K562 (cell line): Measurements from ENCODE around the gene PLEKHG3. TPM values are rescaled to one million over a fixed set of nuclear protein-coding genes. Genes with fewer than 3 reads are reported as not detected.

Experiments
- ATAC-seq: fragments of 200-7000 bp; cut with Tn5 transposase; 3 replicates; pipeline ENCODE4 v1.9.1; 2020; ENCODE audit warnings: moderate library complexity
- BruUV-seq: library from RNA; stranded (reverse); fragments of 400-500 nt; replicated peaks from 2 replicates; lab custom pipeline; 2021; lab: Mats Ljungman, UMichigan
- CTCF ChIA-PET: fragments of 300-600 bp; formaldehyde crosslinking; extraction: SDS; loops from one replicate; lab custom pipeline; 2021; ENCODE audit warnings: low intra/inter-chr PET ratio; lab: Yijun Ruan, JAX
- POLR2A ChIA-PET: fragments of 300-600, 350-650 bp; sonication (Branson Sonifier 250); formaldehyde crosslinking; extraction: SDS; loops from one replicate; lab custom pipeline; 2021; ENCODE audit warnings: antibody characterized with exemption, inconsistent platforms; lab: Yijun Ruan, JAX
- DNase-seq, 4 experiments: peaks; one replicate each; pipeline versions ENCODE4 v3.0.0 to v3.0.0-alpha.2; 2011 to 2018; ENCODE audit warnings: low spot score in 3 of 4, mixed read lengths in 3 of 4; ENCODE audit errors: extremely low read depth in 1 of 4
- FAIRE-seq: peaks from 2 replicates; lab custom pipeline; 2011; peaks lifted over from hg19 to GRCh38; lab: Jason Lieb, UNC
- H2AFZ ChIP-seq: 2 replicates; pipeline ENCODE4 v1.6.0; 2011; ENCODE audit warnings: low read depth, low read length, control low read depth, inconsistent platforms
- H3K27ac ChIP-seq: fragments of 200-600 bp; 3 replicates; pipeline ENCODE4 v1.8.0; 2011; ENCODE audit warnings: low read depth, mild to moderate bottlenecking, control low read depth, inconsistent platforms, low read length, moderate library complexity, mixed read lengths; ENCODE audit errors: extremely low read depth
- H3K27me3 ChIP-seq, 2 experiments: fragments of 300-600 bp in 1 of 2; 2 replicates in 1 of 2; 3 replicates in 1 of 2; pipeline versions ENCODE4 v1.6.0 to v1.8.0; 2011; ENCODE audit warnings: inconsistent platforms in 2 of 2, low read length in 2 of 2, mild to moderate bottlenecking in 1 of 2, mixed read lengths in 1 of 2, moderate library complexity in 1 of 2; ENCODE audit not compliant: control insufficient read depth in 2 of 2, insufficient read depth in 2 of 2
- H3K36me3 ChIP-seq: fragments of 300-600 bp; 3 replicates; pipeline ENCODE4 v1.8.0; 2011; ENCODE audit warnings: mild to moderate bottlenecking, low read length, inconsistent platforms; ENCODE audit not compliant: control insufficient read depth, insufficient read depth
- H3K4me1 ChIP-seq, 2 experiments: fragments of 200-600 bp in 1 of 2; replicated peaks in 1 of 2; 2 replicates in 1 of 2; 3 replicates in 1 of 2; pipeline versions ENCODE4 v1.5.1 to v1.8.0; 2011; ENCODE audit warnings: inconsistent platforms in 2 of 2, low read length in 2 of 2, mild to moderate bottlenecking in 1 of 2, mixed read lengths in 1 of 2, moderate library complexity in 1 of 2; ENCODE audit not compliant: control insufficient read depth in 2 of 2, insufficient read depth in 2 of 2
- H3K4me2 ChIP-seq: 2 replicates; pipeline ENCODE4 v1.6.1; 2011; ENCODE audit warnings: low read length, control low read depth, inconsistent platforms, mixed read lengths; ENCODE audit not compliant: insufficient read depth
- H3K4me3 ChIP-seq: fragments of 200-600 bp; sonication (generic), shearing (Covaris generic); 2 replicates; pipeline ENCODE4 v1.5.1; 2016; ENCODE audit warnings: control low read depth, inconsistent platforms
- H3K79me2 ChIP-seq: fragments of 200-600 bp; 3 replicates; pipeline ENCODE4 v1.8.0; 2011; ENCODE audit warnings: low read length, inconsistent platforms; ENCODE audit not compliant: control insufficient read depth, insufficient read depth
- H3K9ac ChIP-seq, 2 experiments: 2 replicates each; pipeline versions ENCODE4 v1.6.0 to v1.6.1; 2011; ENCODE audit warnings: low read depth in 2 of 2, low read length in 2 of 2, control low read depth in 1 of 2, inconsistent platforms in 1 of 2, mild to moderate bottlenecking in 1 of 2, mixed read lengths in 1 of 2; ENCODE audit not compliant: insufficient read depth in 1 of 2
- H3K9me1 ChIP-seq: one replicate; pipeline ENCODE4 v1.6.0; 2011; ENCODE audit warnings: inconsistent platforms, mild to moderate bottlenecking, low read length, moderate library complexity; ENCODE audit not compliant: control insufficient read depth, insufficient read depth
- H3K9me3 ChIP-seq: replicated peaks from 2 replicates; pipeline ENCODE4 v1.5.1; 2011; ENCODE audit warnings: low read depth, low read length, inconsistent platforms; ENCODE audit not compliant: control insufficient read depth, insufficient read depth
- H4K20me1 ChIP-seq: replicated peaks from 2 replicates; pipeline ENCODE4 v1.6.1; 2011; ENCODE audit warnings: low read length, inconsistent platforms, mixed read lengths; ENCODE audit not compliant: control insufficient read depth, insufficient read depth
- ARID3B ChIP-seq: fragments of 250-450 bp; sonication (Bioruptor Pico); IDR thresholded peaks from 2 replicates; pipeline ENCODE4 v1.4.0; 2020; ENCODE audit warnings: borderline replicate concordance
- BMI1 ChIP-seq: fragments of 150-350 bp; IDR thresholded peaks from 2 replicates; pipeline ENCODE4 v1.6.1; 2014; ENCODE audit warnings: low read length
- CEBPZ ChIP-seq: fragments of 150-350 bp; IDR thresholded peaks from 2 replicates; pipeline ENCODE4 v1.6.1; 2014; ENCODE audit warnings: low read depth, mild to moderate bottlenecking, low read length, borderline replicate concordance
- DIDO1 ChIP-seq: fragments of 450-650 bp; IDR thresholded peaks from 2 replicates; pipeline ENCODE4 v1.6.1; 2016; ENCODE audit warnings: low read depth, missing biosample characterization, missing genetic modification characterization
- E2F1 ChIP-seq: sonication (generic); formaldehyde crosslinking; IDR thresholded peaks from 2 replicates; pipeline ENCODE4 v1.8.1; 2023; ENCODE audit warnings: mild to moderate bottlenecking, missing genetic modification reagents, moderate library complexity
- ETV5 ChIP-seq: sonication (generic); formaldehyde crosslinking; IDR thresholded peaks from 2 replicates; pipeline ENCODE4 v1.4.0; 2020; ENCODE audit warnings: low read depth, mild to moderate bottlenecking, missing genetic modification reagents
- FOS ChIP-seq: IDR thresholded peaks from 3 replicates; pipeline ENCODE4 v1.6.1; 2011; ENCODE audit not compliant: insufficient read length; ENCODE audit errors: extremely low read depth
- MCM5 ChIP-seq: fragments of 450-650 bp; IDR thresholded peaks from 2 replicates; pipeline ENCODE4 v1.6.1; 2016; ENCODE audit warnings: low read depth
- NFYB ChIP-seq: IDR thresholded peaks from 2 replicates; pipeline ENCODE4 v1.6.1; 2011; ENCODE audit warnings: mild to moderate bottlenecking, moderate library complexity; ENCODE audit not compliant: insufficient read length; ENCODE audit errors: extremely low read depth
- RBM34 ChIP-seq: fragments of 200-400 bp; formaldehyde crosslinking; IDR thresholded peaks from 2 replicates; pipeline ENCODE4 v1.6.1; 2018; ENCODE audit warnings: low read length, borderline replicate concordance; ENCODE audit not compliant: insufficient read depth
- SIX5 ChIP-seq, 2 experiments: IDR thresholded peaks; 2 replicates each; pipeline ENCODE4 v1.6.1; 2011; ENCODE audit warnings: low read length in 2 of 2, borderline replicate concordance in 1 of 2, low read depth in 1 of 2, mild to moderate bottlenecking in 1 of 2, moderate library complexity in 1 of 2; ENCODE audit not compliant: insufficient read depth in 1 of 2
- VEZF1 ChIP-seq: fragments of 200-800 bp; sonication (Bioruptor generic); IDR thresholded peaks from 2 replicates; pipeline ENCODE4 v1.6.1; 2017; ENCODE audit warnings: missing genetic modification characterization, missing compliant biosample characterization
- ZNF699 ChIP-seq: fragments of 250-450 bp; sonication (Bioruptor Pico); IDR thresholded peaks from 2 replicates; pipeline ENCODE4 v1.8.0; 2021; ENCODE audit warnings: mild to moderate bottlenecking, moderate library complexity; ENCODE audit not compliant: insufficient replicate concordance
- WGBS: fragments of 100-300 bp; shearing (Covaris generic); methylation state at CpG from one replicate; pipeline ENCODE4 v1.1.6; 2016; ENCODE audit warnings: low coverage, mixed read lengths; ENCODE audit not compliant: insufficient coverage; ENCODE audit errors: missing lambda C conversion rate; 5-methylcytosine and 5-hydroxymethylcytosine counted together
- in situ Hi-C: fragments of 300-500 bp; cut with MboI; formaldehyde crosslinking; loops from 4 replicates; pipeline ENCODE4 v1.15.0; 2018; ENCODE audit warnings: inconsistent platforms, mixed read lengths
- intact Hi-C: fragments of 100-400 bp; cut with micrococcal nuclease; formaldehyde crosslinking; loops from 2 replicates; pipeline ENCODE4 v1.14.2; 2022
- polyA plus RNA-seq, 8 experiments: library from polyadenylated mRNA; depleted of rRNA in 4 of 8; stranded (reverse) in 5 of 8; unstranded in 3 of 8; fragments of >200 nt; fragmentation: Nextera tagmentation in 2 of 8; fragmentation: Illumina TruSeq in 1 of 8; extraction: Ambion mirVana in 2 of 8; extraction: Trizol in 1 of 8; gene quantifications; 2 replicates each; pipeline versions ENCODE4 v1.2.1 to v1.2.3, GENCODE V29; 2011 to 2014; ENCODE audit warnings: inconsistent platforms in 1 of 8, missing spikeins in 1 of 8
- total RNA-seq, 7 experiments: library from RNA; depleted of rRNA in 6 of 7; stranded (reverse); fragments of >200 nt in 6 of 7; fragmentation: Illumina TruSeq in 2 of 7; extraction: Trizol in 2 of 7; gene quantifications; 2 replicates each; pipeline versions ENCODE4 v1.2.1 to v1.2.3, GENCODE V29; 2011 to 2021; ENCODE audit warnings: low replicate concordance in 1 of 7

PLEKHG3 gene
- total and polyA plus RNA-seq, 9 of the 15 experiments (the other 6 are each of a cell fraction or from before 2014, with no cell fraction given), result 0.04 to 0.16 TPM; not detected in 7

- H4K20me1 ChIP-seq, result peaks cover 24% of the 10 kb centered on the region
- H3K4me2 ChIP-seq, result no peak overlapping the region
- BruUV-seq, result no TSS peak
- no peak overlapping the region for H3K4me3 ChIP-seq
- WGBS, result 9% methylated on average over 3 of the region's 6 CpGs
- H3K9ac ChIP-seq, result no peak overlapping the region
- FAIRE-seq (no peak), ATAC-seq (no peak), DNase-seq (no peak)
- H3K9me3 ChIP-seq, result no peaks in the 10 kb centered on the region
- intact Hi-C loops, result no loop called here
- peaks cover 12 to 21% of the 10 kb centered on the region in 2 experiments; a peak in 4 of 5 replicates for H3K4me1 ChIP-seq
- no peak for TF ChIP-seq RBM34
- TF ChIP-seq BMI1, result no peak
- TF ChIP-seq ARID3B, result no peak
- no peak for TF ChIP-seq ZNF699 (CRISPR knock-in tag)
- no peak for TF ChIP-seq VEZF1 (CRISPR knock-in tag)
- TF ChIP-seq CEBPZ, result no peak
- TF ChIP-seq E2F1 (CRISPR knock-in tag), result no peak
- TF ChIP-seq DIDO1 (tag), result no peak
- TF ChIP-seq NFYB, result no peak
- TF ChIP-seq MCM5, result no peak
- TF ChIP-seq ETV5, result no peak
- TF ChIP-seq FOS, result no peak
- TF ChIP-seq SIX5 (IDR thresholded peaks at IDR 0.05; ENCODE audit: borderline replicate concordance in 1 of 2, insufficient read depth in 1 of 2, low read depth in 1 of 2, low read length in 2 of 2), result no peak
- ChIA-PET POLR2A (interaction anchor here (0.7 to 0.9 kb wide), 2 partner anchors 12 to 453 kb away, joined by 3 to 6 read pairs; no protein-coding TSS in a partner anchor), CTCF (interaction anchor here (1.0 kb wide), 1 partner anchor 131 kb away, joined by 10 read pairs; no protein-coding TSS in a partner anchor)
- 0 out of 3 replicates have a peak, but pooled peaks cover 2% of the 10 kb centered on the region for H3K36me3 ChIP-seq
- no peak overlapping the region for H3K27ac ChIP-seq
- in situ Hi-C loops, result loop anchor here (5.0 kb wide), 1 partner anchor 87 kb away; no protein-coding TSS in a partner anchor
- peaks cover 2 to 23% of the 10 kb centered on the region in 2 experiments; a peak in 3 of 5 replicates for H3K27me3 ChIP-seq
- peaks cover 7% of the 10 kb centered on the region for H3K9me1 ChIP-seq
- H2AFZ ChIP-seq, result no peak overlapping the region
- H3K79me2 ChIP-seq, result no peaks in the 10 kb centered on the region
These were observed 55.3 kb downstream of the PLEKHG3 start for GRCh38 chr14:64759555-64759938.
